ENCODE measurements around the gene ZNF570.
A peak's percentile ranks its signal among the peaks of the same experiment; 100 is the strongest.

The ZNF570 gene

DNA sequence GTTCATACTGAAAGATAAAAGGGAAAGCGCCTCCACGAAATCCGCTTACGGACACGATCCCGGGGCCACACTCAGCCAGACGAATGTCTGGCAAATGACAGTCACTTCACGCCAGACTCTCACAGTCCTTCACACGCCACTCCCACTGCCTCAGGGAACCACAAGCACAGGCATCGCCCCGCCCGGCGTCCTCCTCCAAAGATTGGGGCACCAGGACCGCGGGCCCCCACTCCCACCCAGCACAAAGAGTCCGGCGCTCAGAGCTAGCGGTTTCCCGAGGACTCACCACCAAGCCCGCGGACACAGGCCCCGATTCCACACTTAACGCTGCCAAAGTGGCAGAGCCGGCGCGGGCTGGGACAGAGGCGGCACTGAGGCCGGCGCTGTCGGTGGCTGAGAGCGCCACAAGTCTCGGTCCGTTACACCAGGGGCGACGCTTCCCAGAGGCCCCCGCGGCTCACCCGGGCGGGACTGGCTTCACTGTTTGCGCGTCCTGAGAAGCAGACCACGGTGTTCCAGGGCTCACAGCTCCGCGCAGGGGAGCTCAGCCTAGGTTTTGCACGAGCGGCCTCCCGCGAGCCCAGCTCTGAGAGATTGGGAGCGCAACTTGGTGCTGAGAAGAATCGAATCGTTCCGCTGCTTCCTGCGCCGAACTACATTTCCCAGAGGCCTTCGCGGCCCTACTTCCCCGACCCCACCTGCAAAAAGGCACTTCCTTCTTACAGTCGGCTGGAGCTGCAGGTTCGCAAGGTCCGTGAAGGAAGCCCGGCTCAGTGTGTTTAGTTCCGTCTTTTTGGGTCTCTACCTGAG, 2.2 kb upstream of the ZNF570 start, which contains the start of gene ZNF569 (continued):
- TF ChIP-seq ZNF280D (tag by site-specific recombination; IDR thresholded peaks at IDR 0.05), result peak; percentile 11; the same call in 1 of the 2 replicates
- no peak for TF ChIP-seq ZNF433 (tag by site-specific recombination; IDR thresholded peaks at IDR 0.05; ENCODE audit: low read depth)
- peak; percentile 59; the same call in 1 of the 2 replicates for TF ChIP-seq ZNF19 (tag by site-specific recombination; IDR thresholded peaks at IDR 0.05; ENCODE audit: low read depth)
- TF ChIP-seq ZNF830 (tag by site-specific recombination; IDR thresholded peaks at IDR 0.05; ENCODE audit: low read depth), result no peak
- peak; percentile 42; the same call in 1 of the 2 replicates for TF ChIP-seq ZNF239 (tag by site-specific recombination; IDR thresholded peaks at IDR 0.05)
- TF ChIP-seq, protein P1, sequence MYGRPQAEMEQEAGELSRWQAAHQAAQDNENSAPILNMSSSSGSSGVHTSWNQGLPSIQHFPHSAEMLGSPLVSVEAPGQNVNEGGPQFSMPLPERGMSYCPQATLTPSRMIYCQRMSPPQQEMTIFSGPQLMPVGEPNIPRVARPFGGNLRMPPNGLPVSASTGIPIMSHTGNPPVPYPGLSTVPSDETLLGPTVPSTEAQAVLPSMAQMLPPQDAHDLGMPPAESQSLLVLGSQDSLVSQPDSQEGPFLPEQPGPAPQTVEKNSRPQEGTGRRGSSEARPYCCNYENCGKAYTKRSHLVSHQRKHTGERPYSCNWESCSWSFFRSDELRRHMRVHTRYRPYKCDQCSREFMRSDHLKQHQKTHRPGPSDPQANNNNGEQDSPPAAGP (tag by site-specific recombination; IDR thresholded peaks at IDR 0.05), result peak; percentile 88
- 0 out of 2 replicates have a peak, but pooled peaks have one; percentile 23 for TF ChIP-seq ZNF664 (tag by site-specific recombination; IDR thresholded peaks at IDR 0.05)
- peak; percentile 78 for TF ChIP-seq HIC1 (tag by site-specific recombination; IDR thresholded peaks at IDR 0.05)
- no peak for TF ChIP-seq ZNF791 (tag by site-specific recombination; IDR thresholded peaks at IDR 0.05)
- no peak for TF ChIP-seq ZFP3 (tag by site-specific recombination; IDR thresholded peaks at IDR 0.05; ENCODE audit: low read depth)
- TF ChIP-seq ZNF473 (tag by site-specific recombination; IDR thresholded peaks at IDR 0.05), result no peak
- TF ChIP-seq ZNF140 (tag by site-specific recombination; IDR thresholded peaks at IDR 0.05), result no peak
- TF ChIP-seq ZNF521 (tag by site-specific recombination; IDR thresholded peaks at IDR 0.05), result no peak
- TF ChIP-seq HOXA7 (CRISPR knock-in tag; IDR thresholded peaks at IDR 0.05; ENCODE audit: borderline replicate concordance), result peak; percentile 18; the same call in 1 of the 2 replicates
- TF ChIP-seq ZNF585B (tag by site-specific recombination; IDR thresholded peaks at IDR 0.05), result no peak; the same call in 1 of the 2 replicates
- peak; percentile 81 for TF ChIP-seq ZBTB48 (tag by site-specific recombination; IDR thresholded peaks at IDR 0.05)
- TF ChIP-seq ZNF341 (tag by site-specific recombination; IDR thresholded peaks at IDR 0.05; ENCODE audit: low read depth), result peak; percentile 56
- TF ChIP-seq ZEB2 (tag by site-specific recombination; IDR thresholded peaks at IDR 0.05), result peak; percentile 95
- TF ChIP-seq ZNF624 (tag by site-specific recombination; IDR thresholded peaks at IDR 0.05), result no peak
- peak; percentile 26; the same call in 1 of the 2 replicates for TF ChIP-seq ZNF366 (tag by site-specific recombination; conservative IDR thresholded peaks at IDR 0.05)
- peak; percentile 84 for TF ChIP-seq YY1 (tag by site-specific recombination; IDR thresholded peaks at IDR 0.05)
- no peak for TF ChIP-seq ZNF488 (tag by site-specific recombination; IDR thresholded peaks at IDR 0.05)
- no peak; the same call in 1 of the 2 replicates for TF ChIP-seq GLI2 (tag by site-specific recombination; IDR thresholded peaks at IDR 0.05; ENCODE audit: borderline replicate concordance, low read depth)
- 0 out of 2 replicates have a peak, but pooled peaks have one; percentile 30 for TF ChIP-seq ZBTB7A (tag by site-specific recombination; IDR thresholded peaks at IDR 0.05; ENCODE audit: low read depth)
- TF ChIP-seq KLF16 (tag by site-specific recombination; IDR thresholded peaks at IDR 0.05), result peak; percentile 74
- TF ChIP-seq, protein P2, sequence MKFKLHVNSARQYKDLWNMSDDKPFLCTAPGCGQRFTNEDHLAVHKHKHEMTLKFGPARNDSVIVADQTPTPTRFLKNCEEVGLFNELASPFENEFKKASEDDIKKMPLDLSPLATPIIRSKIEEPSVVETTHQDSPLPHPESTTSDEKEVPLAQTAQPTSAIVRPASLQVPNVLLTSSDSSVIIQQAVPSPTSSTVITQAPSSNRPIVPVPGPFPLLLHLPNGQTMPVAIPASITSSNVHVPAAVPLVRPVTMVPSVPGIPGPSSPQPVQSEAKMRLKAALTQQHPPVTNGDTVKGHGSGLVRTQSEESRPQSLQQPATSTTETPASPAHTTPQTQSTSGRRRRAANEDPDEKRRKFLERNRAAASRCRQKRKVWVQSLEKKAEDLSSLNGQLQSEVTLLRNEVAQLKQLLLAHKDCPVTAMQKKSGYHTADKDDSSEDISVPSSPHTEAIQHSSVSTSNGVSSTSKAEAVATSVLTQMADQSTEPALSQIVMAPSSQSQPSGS (tag by site-specific recombination; IDR thresholded peaks at IDR 0.05; ENCODE audit: low read depth), result no peak
- peak; percentile 87 for TF ChIP-seq ZNF561 (tag by site-specific recombination; IDR thresholded peaks at IDR 0.05; ENCODE audit: borderline replicate concordance)
- no peak for TF ChIP-seq ZNF544 (tag by site-specific recombination; IDR thresholded peaks at IDR 0.05)
- TF ChIP-seq MYNN (tag by site-specific recombination; IDR thresholded peaks at IDR 0.05; ENCODE audit: borderline replicate concordance), result no peak
- TF ChIP-seq PRDM1 (tag by site-specific recombination; IDR thresholded peaks at IDR 0.05), result peak; percentile 56; the same call in 1 of the 2 replicates
- peak; percentile 83 for TF ChIP-seq ZNF394 (tag by site-specific recombination; IDR thresholded peaks at IDR 0.05; ENCODE audit: borderline replicate concordance)
- TF ChIP-seq ZBTB17 (tag by site-specific recombination; IDR thresholded peaks at IDR 0.05), result peak; percentile 99

Measured in HEK293 (cell line).